GM20000 (cell line): ENCODE results near the gene LBHD1.
A peak's percentile ranks its signal among the peaks of the same experiment; 100 is the strongest.

Experiments used
- DNase-seq: peaks from one replicate; pipeline ENCODE4 v3.0.0; 2012; ENCODE audit warnings: low spot score
- TF ChIP-seq, protein P1 (sequence below): IDR thresholded peaks from 2 replicates; pipeline ENCODE4 v1.5.1; 2012; ENCODE audit warnings: mild to moderate bottlenecking, control low read depth; ENCODE audit errors: extremely low read depth, missing control alignments

LBHD1 gene

DNA sequence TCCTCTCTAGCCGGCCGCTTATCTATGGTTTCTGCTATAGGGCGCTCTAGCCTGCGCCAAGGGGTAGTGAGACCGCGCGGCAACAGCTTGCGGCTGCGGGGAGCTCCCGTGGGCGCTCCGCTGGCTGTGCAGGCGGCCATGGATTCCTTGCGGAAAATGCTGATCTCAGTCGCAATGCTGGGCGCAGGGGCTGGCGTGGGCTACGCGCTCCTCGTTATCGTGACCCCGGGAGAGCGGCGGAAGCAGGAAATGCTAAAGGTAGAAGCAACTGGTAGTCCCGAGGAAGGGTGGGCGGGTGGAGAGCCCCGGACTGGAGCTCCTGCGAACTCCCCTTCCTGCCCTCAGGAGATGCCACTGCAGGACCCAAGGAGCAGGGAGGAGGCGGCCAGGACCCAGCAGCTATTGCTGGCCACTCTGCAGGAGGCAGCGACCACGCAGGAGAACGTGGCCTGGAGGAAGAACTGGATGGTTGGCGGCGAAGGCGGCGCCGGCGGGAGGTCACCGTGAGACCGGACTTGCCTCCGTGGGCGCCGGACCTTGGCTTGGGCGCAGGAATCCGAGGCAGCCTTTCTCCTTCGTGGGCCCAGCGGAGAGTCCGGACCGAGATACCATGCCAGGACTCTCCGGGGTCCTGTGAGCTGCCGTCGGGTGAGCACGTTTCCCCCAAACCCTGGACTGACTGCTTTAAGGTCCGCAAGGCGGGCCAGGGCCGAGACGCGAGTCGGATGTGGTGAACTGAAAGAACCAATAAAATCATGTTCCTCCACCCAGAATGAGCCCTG is at the start of gene LBHD1, which contains the start of gene UQCC3:
Gene LBHD1, minus strand, starts transcription at position 660 of the 782 bp plus-strand sequence. CDS start 2,236 bp downstream, outside the sequence.
Gene UQCC3, plus strand, starts transcription at position 66 of the 782 bp plus-strand sequence. Its CDS starts 73 bp downstream, at position 139.
- DNase-seq, result peak; percentile 86
- TF ChIP-seq, protein P1, sequence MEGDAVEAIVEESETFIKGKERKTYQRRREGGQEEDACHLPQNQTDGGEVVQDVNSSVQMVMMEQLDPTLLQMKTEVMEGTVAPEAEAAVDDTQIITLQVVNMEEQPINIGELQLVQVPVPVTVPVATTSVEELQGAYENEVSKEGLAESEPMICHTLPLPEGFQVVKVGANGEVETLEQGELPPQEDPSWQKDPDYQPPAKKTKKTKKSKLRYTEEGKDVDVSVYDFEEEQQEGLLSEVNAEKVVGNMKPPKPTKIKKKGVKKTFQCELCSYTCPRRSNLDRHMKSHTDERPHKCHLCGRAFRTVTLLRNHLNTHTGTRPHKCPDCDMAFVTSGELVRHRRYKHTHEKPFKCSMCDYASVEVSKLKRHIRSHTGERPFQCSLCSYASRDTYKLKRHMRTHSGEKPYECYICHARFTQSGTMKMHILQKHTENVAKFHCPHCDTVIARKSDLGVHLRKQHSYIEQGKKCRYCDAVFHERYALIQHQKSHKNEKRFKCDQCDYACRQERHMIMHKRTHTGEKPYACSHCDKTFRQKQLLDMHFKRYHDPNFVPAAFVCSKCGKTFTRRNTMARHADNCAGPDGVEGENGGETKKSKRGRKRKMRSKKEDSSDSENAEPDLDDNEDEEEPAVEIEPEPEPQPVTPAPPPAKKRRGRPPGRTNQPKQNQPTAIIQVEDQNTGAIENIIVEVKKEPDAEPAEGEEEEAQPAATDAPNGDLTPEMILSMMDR, result no peak

DNA sequence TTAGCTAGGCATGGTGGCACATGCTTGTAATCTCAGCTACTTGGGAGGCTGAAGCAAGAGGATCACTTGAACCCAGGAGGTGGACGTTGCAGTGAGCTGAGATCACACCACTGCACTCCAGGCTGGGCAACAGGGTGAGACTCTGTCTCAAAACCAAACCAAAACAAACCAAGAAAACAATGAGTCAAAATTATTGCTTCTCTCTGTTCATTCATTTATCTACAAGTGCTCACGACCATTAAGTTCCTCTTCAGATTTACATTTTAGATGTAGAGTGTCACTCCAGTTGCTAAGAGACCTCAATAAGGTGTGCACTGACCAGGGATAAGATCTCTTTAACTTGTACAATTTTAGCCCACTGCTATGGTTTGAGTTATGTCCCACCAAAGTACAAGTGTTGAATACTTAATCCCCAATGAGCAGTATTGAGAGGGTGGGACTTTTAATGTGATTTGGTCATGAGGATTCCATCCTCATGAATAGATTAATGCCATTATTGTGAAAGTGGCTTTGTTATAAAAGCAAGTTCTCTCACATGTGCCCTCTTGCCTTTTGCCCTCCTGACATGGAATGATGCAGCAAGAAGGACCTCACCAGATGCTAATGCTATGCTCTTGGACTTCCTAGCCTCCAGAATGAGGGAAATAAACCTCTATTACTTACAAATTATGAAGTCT is 47.4 kb upstream of the LBHD1 start:
- no peak for DNase-seq
- TF ChIP-seq, protein P1, result no peak

DNA sequence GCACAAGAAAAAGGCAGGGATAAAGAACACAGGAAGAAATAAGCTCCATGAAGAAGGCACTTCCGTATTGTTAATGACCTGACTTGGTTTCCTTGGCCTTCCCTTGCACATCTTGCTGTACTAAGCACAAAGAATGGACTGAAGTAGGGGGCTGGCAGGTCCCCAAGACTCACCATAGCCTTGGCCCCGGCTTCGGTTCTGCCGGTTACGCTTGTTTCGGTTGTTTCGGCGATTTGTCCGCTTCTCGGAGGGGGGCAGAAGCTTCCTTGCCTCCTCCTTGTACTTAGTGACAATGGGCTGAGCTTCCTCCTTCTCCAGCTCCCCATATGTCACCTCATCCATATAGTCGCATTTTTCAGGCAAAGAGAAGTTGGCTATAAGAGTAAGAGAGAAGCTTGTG is 44.7 kb upstream of the LBHD1 start:
- TF ChIP-seq, protein P1, result no peak
- DNase-seq, result no peak

DNA sequence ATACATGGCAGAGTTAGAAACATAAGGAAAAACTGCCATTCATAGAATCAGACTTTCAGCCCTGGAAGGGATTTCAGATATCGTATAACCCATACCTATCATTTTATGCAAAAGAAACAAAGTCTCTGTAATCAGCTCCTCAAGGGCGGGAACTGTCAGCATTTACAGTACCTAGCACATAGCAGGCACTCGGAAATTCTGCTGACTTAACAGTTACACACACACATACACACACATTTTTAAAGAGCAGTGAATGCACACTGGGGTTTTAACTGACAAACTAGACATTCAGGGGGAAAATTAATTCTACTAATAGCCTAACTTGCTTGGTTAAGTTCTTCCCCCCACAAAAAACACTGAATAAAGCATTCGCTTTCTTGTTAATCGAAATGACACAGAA is 44.1 kb upstream of the LBHD1 start:
- DNase-seq, result no peak
- TF ChIP-seq, protein P1, result no peak

DNA sequence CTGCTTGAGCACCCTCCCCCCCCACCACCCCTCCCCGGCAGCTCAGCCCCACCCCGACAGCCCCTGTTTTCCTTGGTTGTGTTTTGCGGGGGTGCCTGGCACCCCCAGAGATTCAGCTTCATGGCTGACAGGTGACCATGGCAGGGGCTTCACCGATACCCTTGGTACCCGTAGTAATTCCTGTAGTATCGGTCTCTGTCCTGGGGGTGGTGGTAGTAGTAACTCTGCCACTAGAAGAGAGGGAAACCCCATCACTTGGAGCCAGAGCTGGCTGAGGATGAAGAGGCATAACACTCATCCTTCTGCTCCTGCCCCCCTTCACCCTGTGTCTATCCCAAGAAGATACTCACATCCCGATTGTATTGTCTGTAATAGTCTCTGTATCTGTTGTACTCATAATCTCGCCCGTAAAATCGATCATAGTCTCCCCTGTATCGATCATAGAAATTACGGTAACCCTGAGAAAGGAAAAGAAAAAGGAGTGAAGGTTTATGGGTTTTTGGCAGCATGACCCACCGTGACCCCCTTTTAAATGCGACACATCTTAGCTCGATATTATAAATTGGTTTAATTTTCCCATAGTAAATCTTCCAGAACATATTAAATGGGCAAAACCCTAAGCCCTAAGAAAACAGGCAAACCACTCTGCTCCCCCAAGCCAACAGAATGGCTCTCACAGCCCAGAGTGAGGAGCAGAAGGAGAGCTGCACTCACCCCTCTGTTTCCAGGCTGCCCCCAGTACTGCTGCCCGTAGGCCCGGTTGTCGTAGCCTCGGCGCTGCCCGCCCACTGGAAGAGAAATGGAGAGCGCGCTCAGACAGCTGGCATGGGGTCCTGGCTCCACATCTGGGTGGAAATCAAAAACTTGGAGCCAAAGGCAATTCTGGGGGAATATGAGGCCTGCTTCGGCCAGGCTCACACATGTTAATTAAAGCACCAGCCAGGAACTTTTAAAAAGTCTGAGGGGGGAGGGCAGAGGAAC is 43.4 kb upstream of the LBHD1 start:
- TF ChIP-seq, protein P1, result no peak
- DNase-seq, result no peak

DNA sequence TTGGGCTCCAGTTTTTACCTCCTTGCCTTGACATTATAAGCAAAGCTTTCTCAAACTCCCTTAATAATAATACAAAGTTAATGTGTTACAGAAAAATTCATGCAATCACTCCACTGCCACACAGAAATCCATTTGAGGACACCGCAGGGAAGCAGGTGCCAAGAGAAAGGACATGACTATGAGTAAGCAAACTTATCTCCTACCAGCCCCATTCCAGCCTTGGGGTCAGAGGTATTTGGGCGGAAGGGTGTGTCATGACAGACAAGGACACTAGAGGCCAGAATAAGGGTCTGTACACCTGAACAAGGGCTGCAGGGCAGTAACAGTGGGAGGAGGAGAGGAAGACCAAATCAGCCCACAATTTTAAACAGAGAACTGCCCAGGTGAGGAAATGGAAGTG is 41.3 kb upstream of the LBHD1 start:
- DNase-seq, result no peak
- TF ChIP-seq, protein P1, result no peak
